Right lobe of liver (tissue), 4 donors: ENCODE data around the gene KCNMA1.

ENCODE experiments used
- POLR2A ChIP-seq: fragments of 450-650 bp; IDR thresholded peaks from one replicate; pipeline ENCODE4 v1.6.1; 2017; ENCODE audit warnings: antibody characterized with exemption, mild to moderate bottlenecking
- TF ChIP-seq, protein P1 (sequence below), 4 donors: fragments of 200-600 bp in 3 of 4; fragments of 450-650 bp in 1 of 4; IDR thresholded peaks; one replicate each; pipeline versions ENCODE4 v1.5.1 to v1.8.0; 2016 to 2022; ENCODE audit warnings: antibody characterized with exemption in 4 of 4, mild to moderate bottlenecking in 2 of 4
- donor health status: DM: no; HTN: no; CAD: no.
- donor health status: DM: no; HTN: no; CAD: no.
- donor health status: DM: no; HTN: yes; CAD: no.

DNA sequence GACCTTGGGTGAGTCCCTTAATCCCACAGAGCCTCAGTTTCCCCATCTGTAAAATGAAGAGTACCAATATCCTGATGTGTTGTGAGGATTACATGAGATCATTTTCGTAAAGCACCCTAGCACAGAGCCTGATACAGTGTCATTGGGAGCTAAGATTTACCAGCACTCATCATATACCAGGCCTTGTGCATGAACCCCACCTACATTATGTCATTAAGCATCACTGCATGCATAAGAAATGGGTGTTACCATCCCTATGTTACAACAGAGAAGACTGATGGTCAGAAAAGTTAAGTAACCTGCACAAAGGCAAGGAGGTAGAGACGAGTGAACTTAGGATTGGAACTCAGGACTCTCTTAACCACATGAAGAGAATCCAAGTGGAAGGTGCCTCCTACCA, 290.6 kb downstream of the KCNMA1 start:
- TF ChIP-seq, protein P1, sequence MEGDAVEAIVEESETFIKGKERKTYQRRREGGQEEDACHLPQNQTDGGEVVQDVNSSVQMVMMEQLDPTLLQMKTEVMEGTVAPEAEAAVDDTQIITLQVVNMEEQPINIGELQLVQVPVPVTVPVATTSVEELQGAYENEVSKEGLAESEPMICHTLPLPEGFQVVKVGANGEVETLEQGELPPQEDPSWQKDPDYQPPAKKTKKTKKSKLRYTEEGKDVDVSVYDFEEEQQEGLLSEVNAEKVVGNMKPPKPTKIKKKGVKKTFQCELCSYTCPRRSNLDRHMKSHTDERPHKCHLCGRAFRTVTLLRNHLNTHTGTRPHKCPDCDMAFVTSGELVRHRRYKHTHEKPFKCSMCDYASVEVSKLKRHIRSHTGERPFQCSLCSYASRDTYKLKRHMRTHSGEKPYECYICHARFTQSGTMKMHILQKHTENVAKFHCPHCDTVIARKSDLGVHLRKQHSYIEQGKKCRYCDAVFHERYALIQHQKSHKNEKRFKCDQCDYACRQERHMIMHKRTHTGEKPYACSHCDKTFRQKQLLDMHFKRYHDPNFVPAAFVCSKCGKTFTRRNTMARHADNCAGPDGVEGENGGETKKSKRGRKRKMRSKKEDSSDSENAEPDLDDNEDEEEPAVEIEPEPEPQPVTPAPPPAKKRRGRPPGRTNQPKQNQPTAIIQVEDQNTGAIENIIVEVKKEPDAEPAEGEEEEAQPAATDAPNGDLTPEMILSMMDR (IDR thresholded peaks at IDR 0.05) = no peak
- TF ChIP-seq POLR2A = no peak
